Measurements from ENCODE around the gene ANKRD33.

The ANKRD33 gene

GRCh38 chr12:51925346-51926063 is 37.6 kb downstream of the ANKRD33 start:
- peaks cover 37% of the 10 kb centered on the region for H3K4me1 Mint-ChIP-seq
- no peaks in the 10 kb centered on the region for H3K9me3 Mint-ChIP-seq
- no peak overlapping the region for H3K4me3 Mint-ChIP-seq
- peaks cover 16% of the 10 kb centered on the region for H3K27me3 Mint-ChIP-seq
- no peak overlapping the region for H3K27ac Mint-ChIP-seq
- no peaks in the 10 kb centered on the region for H3K36me3 Mint-ChIP-seq
- no peak for ATAC-seq

DNA sequence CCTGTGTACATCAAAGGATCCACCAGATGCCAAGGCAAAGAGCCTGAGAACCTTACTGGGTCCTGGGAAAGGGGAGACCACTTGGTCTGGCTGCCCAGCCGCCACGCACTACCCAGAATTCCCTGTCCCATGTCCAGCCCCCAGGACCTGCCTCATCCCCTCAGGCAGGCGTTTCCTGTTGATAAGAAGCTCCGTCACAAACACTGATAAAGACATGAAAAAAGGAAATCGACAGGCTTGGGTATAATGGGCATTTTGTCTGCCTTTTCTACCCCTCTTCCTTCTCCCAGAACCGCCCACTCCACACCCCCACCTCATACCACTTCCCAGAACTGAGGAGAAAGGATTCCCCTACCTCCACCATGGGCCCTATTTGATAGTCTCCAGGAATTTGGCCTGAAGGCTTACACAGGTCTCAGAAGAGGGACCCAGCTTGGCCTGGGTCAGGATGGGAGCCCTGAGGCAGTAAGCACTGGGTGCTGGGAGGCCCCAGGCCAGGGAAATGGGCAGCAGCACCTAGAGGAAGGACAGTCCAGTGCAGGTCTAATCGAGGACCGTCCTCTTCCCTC is 38.2 kb downstream of the ANKRD33 start:
- Mint-ChIP-seq H3K4me1 (peaks cover 37% of the 10 kb centered on the region), H3K9me3 (no peaks in the 10 kb centered on the region), H3K4me3 (no peak overlapping the region), H3K36me3 (no peaks in the 10 kb centered on the region), H3K27ac (no peak overlapping the region), H3K27me3 (peaks cover 16% of the 10 kb centered on the region)
- no peak for ATAC-seq

DNA sequence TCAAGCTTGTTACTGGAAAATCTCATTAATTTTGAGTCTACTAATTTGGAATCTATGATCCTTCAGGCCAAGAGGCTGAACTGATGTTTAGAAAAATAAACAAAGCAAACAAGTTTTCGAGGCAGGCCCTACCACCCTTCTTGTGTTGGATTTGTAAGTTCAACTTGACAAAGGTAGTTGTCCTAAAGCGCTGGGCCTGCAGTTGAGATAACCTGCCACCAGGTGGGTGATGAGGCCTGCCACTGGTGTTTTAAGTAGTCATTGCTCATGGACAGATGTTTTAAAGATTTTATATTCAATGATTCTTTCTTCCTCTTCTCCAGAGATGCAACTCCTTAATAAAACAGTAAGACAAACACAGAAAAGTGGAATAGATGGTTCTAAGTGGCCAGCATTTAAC is 38.8 kb downstream of the ANKRD33 start:
- no peak overlapping the region for H3K4me3 Mint-ChIP-seq
- no peak for ATAC-seq
- H3K27ac Mint-ChIP-seq, result no peak overlapping the region

DNA sequence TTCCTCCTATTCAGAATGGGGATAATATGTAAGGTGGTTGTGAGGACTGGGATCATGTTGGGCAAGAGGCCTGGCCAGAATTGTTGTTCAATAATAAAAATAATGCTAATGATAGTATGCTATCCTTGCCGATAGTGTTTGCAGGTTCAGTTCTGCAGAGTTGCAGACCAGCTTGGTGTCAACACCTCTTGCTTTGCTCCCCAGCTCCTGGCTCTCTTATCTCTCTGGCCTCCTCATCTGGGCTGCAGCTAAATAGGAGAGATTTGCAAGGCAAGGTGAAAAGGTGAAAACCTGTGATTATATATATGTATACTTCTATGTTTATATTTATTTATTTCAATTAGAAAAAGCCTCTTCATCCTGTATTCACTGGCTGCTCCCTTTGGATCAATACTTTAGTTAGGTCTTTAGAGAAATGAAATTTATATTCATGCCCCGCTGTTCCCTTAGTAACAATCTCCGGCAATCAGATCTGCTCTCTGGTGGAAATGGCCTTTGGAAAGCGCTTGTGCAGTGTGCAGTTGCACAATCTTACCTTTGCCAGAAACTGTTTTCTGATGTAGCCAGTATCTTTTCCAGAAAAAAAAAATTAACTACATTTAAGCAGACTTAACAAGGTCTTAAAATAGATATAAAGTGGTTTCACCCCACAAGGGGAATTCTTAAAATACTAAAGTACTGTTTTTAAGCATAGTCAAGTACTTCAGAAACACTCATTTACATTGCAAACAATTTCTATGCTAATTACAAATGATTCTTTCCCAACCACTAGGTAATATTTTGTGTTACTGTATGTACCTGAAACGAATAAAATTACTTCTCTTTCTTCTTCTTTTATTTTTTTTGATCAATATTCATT is 44.5 kb downstream of the ANKRD33 start:
- peaks cover 39% of the 10 kb centered on the region for H3K27me3 Mint-ChIP-seq

More for the DNA sequence above, 38.8 kb downstream of the ANKRD33 start:
- peaks cover 16% of the 10 kb centered on the region for H3K27me3 Mint-ChIP-seq
- H3K36me3 Mint-ChIP-seq, result no peaks in the 10 kb centered on the region
- H3K4me1 Mint-ChIP-seq, result peaks cover 37% of the 10 kb centered on the region
- H3K9me3 Mint-ChIP-seq, result no peaks in the 10 kb centered on the region

GRCh38 chr12:51934080-51934479 is 46.2 kb downstream of the ANKRD33 start:
- Mint-ChIP-seq H3K4me1 (peaks cover 6% of the 10 kb centered on the region), H3K36me3 (no peaks in the 10 kb centered on the region), H3K27me3 (peaks cover 29% of the 10 kb centered on the region), H3K4me3 (no peak overlapping the region), H3K9me3 (no peaks in the 10 kb centered on the region), H3K27ac (no peak overlapping the region)
- no peak for ATAC-seq

More for the DNA sequence above, 44.5 kb downstream of the ANKRD33 start:
- no peaks in the 10 kb centered on the region for H3K36me3 Mint-ChIP-seq
- H3K4me3 Mint-ChIP-seq, result no peak overlapping the region
- H3K27ac Mint-ChIP-seq, result no peak overlapping the region
- H3K9me3 Mint-ChIP-seq, result no peaks in the 10 kb centered on the region
- peaks cover 6% of the 10 kb centered on the region for H3K4me1 Mint-ChIP-seq
- ATAC-seq, result no peak

DNA sequence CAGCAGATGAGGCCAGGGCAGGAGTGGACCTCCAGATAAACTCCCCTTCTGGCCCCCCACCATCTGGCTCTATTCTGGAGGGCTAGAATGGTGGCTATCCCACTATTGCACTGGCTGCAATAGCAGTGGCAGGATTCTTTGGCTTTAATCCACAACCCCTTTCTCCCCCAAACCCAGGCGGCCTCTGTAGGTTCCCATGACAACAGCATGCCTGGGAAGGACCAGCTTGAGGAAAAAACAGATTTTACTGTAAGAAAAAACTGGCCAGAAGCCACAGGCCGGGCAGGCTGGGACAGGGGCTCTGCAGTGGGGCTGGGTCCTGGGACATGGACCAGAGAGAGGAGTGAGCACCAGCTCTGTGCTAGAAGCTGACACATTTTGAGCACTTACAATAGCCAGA is 50.0 kb downstream of the ANKRD33 start:
- H3K36me3 Mint-ChIP-seq, result no peaks in the 10 kb centered on the region
- H3K9me3 Mint-ChIP-seq, result no peaks in the 10 kb centered on the region
- H3K4me3 Mint-ChIP-seq, result no peak overlapping the region
- peaks cover 3% of the 10 kb centered on the region for H3K4me1 Mint-ChIP-seq
- peaks cover 50% of the 10 kb centered on the region for H3K27me3 Mint-ChIP-seq
- no peak for ATAC-seq
- no peak overlapping the region for H3K27ac Mint-ChIP-seq

DNA sequence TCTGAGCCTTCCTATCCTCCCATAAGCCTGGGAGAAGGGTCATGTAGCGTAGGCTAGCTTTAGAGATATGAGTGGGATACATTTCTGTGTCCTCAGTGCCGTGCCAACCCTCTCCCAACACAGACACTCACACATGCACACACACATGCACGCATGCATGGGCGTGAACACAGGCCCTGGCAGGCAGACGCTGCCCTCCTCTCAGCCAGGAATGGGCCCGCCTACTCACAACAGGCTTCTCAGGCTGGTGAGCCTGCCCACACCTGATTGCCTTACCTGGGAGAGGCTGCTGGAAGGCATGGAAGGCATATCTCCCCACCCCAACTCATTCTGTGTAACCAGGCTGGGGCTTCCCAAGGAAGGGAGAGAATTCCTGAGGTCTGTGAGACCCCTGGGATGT is 50.8 kb downstream of the ANKRD33 start:
- H3K36me3 Mint-ChIP-seq, result no peaks in the 10 kb centered on the region
- ATAC-seq, result no peak
- H3K9me3 Mint-ChIP-seq, result no peaks in the 10 kb centered on the region
- no peak overlapping the region for H3K4me3 Mint-ChIP-seq
- no peak overlapping the region for H3K27ac Mint-ChIP-seq
- H3K4me1 Mint-ChIP-seq, result no peaks in the 10 kb centered on the region
- peaks cover 57% of the 10 kb centered on the region for H3K27me3 Mint-ChIP-seq

DNA sequence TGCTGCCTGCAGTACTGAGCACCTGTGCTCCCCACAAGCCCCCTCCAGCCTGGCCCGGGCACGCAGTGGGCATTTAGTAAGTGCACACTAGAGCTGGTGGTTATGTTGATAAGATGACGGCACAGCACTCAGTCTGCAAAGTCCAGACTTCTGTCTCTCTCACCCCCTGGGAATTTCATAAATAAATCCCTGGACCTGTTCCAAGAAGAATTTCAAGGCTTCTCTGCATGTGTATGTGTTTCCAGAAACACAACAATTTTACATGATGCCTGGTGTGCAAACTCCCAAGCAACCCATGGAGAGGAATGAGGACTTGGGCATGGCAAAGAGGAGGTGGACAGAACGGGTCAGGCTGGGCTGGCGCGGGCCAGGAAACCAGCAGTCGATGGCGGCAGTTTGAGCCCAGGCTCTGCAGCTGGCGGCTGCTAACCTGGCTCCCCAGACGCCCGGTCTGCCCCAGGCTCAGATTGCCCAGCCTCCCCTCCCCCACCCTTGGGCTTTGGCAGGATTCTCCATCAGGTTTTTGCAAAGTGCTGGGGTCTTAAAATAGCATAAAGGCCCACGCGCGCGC is 53.2 kb downstream of the ANKRD33 start:
- peaks cover 11% of the 10 kb centered on the region for H3K9me3 Mint-ChIP-seq
- H3K4me1 Mint-ChIP-seq, result no peaks in the 10 kb centered on the region
- no peak overlapping the region for H3K4me3 Mint-ChIP-seq
- no peak overlapping the region for H3K27ac Mint-ChIP-seq
- no peak for ATAC-seq
- peaks cover 15% of the 10 kb centered on the region for H3K36me3 Mint-ChIP-seq
- H3K27me3 Mint-ChIP-seq, result peaks cover 50% of the 10 kb centered on the region

Measured in stimulated activated memory B cell treated with anti-CD40 and anti-IgM and Interleukin-4, amounts not matched to agents 10 μg/mL and 1 μg/mL and 100 μg/mL, for 72 hours (primary cell).